GM13976 (cell line): ENCODE data around the gene CEACAM16.

Experiments used
- DNase-seq: peaks from one replicate; pipeline ENCODE4 v3.0.0; 2012; ENCODE audit warnings: low spot score
- CTCF ChIP-seq: IDR thresholded peaks from 2 replicates; pipeline ENCODE4 v1.5.1; 2012; ENCODE audit warnings: borderline replicate concordance, mild to moderate bottlenecking; ENCODE audit not compliant: insufficient read depth; ENCODE audit errors: extremely low read depth, missing control alignments, control extremely low read depth
- in situ Hi-C: fragments of 300-500 bp; cut with MboI; formaldehyde crosslinking; loops from one replicate; pipeline ENCODE4 v1.12.0; 2022; ENCODE audit warnings: low sequenced_read_pairs, mixed read lengths, inconsistent platforms; ENCODE audit not compliant: unreplicated experiment

The CEACAM16 gene

GRCh38 chr19:44738603-44739558 lies 39.9 kb downstream of the CEACAM16 start:
- TF ChIP-seq CTCF, result no peak
- DNase-seq, result no peak
- in situ Hi-C loops, result no loop called here

GRCh38 chr19:44740351-44740824 lies 41.4 kb downstream of the CEACAM16 start:
- DNase-seq, result no peak
- in situ Hi-C loops, result no loop called here
- TF ChIP-seq CTCF, result no peak

- in situ Hi-C loops, result no loop called here
- TF ChIP-seq CTCF, result no peak
- no peak for DNase-seq
Measured at GRCh38 chr19:44741258-44741731, 42.3 kb downstream of the CEACAM16 start.

- no peak for DNase-seq
- no peak for TF ChIP-seq CTCF
- in situ Hi-C loops, result no loop called here
Measured at GRCh38 chr19:44741841-44742329, 42.9 kb downstream of the CEACAM16 start.

GRCh38 chr19:44742330-44743061 lies 43.5 kb downstream of the CEACAM16 start:
- no peak for DNase-seq
- in situ Hi-C loops, result no loop called here
- no peak for TF ChIP-seq CTCF

GRCh38 chr19:44744871-44745332 lies 46.0 kb downstream of the CEACAM16 start:
- in situ Hi-C loops, result no loop called here
- no peak for TF ChIP-seq CTCF
- DNase-seq, result no peak
